Colon (tissue), 2 donors: ENCODE measurements around the gene SPATA31C1.
"Not testable (repeated sequence)": the region's sequence is repeated elsewhere in the genome, so short reads cannot be mapped to it uniquely, and the experiment has no call there.

ENCODE experiments used
- FAIRE-seq: peaks from 2 replicates; lab custom pipeline; 2012; peaks lifted over from hg19 to GRCh38; lab: Jason Lieb, UNC
- donor health status: control.
- donor health status: control.

The SPATA31C1 gene

DNA sequence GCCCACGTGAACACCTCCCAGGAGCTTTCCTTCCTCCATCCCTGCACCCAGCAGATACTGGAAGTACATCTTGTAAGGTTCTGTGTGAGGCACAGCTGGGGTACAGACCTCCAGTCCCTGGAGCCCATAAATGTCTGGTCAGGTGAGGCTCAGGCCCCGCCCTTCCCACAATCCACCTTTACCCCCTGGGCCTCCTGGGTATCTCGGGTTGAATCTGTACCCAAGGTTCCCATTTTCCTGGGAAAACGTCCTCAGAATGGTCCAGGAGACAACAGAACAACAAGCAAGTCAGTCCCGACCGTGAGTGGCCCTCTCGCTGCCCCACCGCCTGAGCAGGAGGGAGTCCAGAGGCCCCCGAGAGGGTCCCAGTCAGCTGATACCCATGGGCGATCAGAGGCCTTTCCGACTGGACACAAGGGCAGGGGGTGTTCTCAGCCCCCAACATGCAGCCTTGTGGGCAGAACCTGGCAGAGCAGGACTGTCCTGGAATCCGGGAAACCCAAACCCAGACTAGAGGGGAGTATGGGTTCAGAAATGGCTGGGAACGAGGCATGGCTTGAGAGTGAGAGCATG, 30.7 kb upstream of the SPATA31C1 start:
- no peak for FAIRE-seq

DNA sequence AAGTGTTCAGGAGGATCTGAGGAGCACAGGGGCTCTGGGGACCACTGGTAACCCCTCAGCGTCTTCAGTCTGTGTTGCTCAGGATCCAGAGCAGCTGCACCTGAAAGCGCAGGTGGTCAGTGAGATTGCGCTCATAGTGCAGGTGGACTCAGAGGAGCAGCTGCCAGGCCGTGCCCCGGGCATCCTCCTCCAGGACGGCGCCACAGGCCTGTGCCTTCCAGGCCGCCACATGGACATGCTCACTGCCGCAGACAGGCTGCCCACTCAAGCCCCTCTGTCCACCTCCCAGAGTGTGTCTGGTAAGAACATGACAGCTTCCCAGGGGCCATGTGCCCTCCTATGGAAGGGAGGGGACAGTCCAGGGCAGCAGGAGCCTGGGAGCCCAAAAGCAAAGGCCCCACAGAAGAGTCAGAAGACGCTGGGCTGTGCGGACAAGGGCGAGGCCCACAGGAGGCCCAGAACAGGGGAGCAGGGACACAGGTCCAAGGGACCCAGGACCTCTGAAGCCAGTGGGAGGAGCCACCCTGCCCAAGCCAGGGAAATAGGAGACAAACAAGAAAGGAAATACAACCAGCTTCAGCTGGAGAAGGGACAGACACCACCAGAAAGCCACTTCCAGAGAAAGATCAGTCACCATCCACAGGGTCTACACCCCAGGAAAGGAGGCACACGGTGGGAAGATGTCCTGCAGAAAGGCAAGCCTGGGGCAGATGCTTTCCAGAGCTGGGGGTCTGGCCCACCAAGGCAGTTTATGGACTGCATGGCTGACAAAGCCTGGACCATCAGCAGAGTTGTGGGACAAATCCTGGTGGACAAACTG, 29.9 kb upstream of the SPATA31C1 start:
- no peak for FAIRE-seq

GRCh38 chr9:87888501-87888900, 29.3 kb upstream of the SPATA31C1 start:
- FAIRE-seq: no peak

GRCh38 chr9:87889065-87889881, 28.5 kb upstream of the SPATA31C1 start:
- no peak for FAIRE-seq

DNA sequence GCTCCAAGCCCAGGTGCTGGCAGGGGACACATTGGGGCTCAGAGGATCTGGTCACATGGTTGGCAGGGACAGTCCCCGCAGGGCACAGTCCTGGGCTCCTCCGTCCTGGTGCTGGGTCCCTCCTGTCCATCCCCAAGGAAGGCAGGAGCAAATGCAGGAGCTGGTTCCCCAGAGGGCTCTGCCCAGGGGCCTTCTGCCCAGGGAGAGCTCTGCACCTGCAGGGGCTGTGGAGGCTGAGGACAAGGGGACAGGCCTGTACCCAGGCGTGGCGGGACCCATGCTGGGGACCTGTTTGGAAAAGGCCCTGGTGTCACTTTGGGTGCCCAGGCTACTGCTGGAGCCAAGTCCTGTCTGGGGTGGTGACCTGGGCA, 27.9 kb upstream of the SPATA31C1 start:
- no peak for FAIRE-seq

GRCh38 chr9:87890837-87891236, 26.9 kb upstream of the SPATA31C1 start:
- FAIRE-seq: no peak

DNA sequence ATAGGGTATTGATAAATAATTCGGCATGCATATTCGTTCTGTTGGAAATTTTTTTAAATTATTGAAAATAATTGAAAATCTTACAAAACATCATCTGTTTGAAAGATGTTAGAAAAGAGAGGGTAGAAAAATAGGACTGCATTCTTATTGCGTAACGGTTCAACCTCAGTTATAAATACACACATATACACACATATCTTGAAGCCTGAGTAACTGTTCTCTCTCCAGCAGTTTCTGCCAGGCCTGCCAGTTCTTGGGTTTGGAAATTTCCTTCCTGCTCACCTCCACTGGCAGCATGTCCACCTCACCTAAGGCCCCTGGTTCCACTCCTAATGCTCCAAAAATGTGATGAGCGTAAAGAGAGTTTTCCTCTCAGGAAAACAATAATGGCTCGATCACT, 26.0 kb upstream of the SPATA31C1 start:
- no peak for FAIRE-seq

GRCh38 chr9:87892956-87893355, 24.8 kb upstream of the SPATA31C1 start:
- no peak for FAIRE-seq

DNA sequence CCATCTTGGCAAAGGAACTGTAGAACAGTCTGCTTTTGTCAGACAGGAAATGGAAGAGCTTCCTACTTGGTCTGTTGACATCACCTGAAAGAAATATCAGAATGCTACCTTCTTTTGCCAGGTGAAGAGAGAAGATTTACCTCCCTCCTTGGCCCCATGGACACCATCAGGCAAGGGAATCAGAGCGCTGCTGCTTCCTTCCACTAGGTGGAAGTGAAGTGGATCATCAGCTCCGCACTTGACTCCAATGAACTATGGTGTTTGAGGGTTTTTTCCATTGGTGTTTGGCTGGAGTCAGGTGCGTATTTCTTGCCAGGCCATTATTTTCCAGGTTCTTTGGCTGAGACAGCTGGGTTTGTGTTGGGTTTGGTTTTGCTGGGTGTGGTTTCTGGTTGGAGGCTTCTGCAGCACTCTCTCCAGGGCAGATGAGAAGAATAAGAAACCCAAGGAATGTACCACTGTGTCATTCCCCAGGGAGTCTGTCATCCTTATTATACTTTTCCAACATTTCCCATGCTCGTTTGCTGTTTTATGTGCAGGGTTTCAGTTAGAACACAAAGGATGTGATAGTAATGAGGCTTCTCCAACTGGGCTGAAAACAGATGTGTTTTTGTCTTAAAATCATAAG, 22.6 kb upstream of the SPATA31C1 start:
- no peak for FAIRE-seq

- FAIRE-seq: no peak
Measured at GRCh38 chr9:87896891-87897290, 20.9 kb upstream of the SPATA31C1 start.

- no peak for FAIRE-seq
Measured at GRCh38 chr9:87898151-87898550, 19.6 kb upstream of the SPATA31C1 start.

DNA sequence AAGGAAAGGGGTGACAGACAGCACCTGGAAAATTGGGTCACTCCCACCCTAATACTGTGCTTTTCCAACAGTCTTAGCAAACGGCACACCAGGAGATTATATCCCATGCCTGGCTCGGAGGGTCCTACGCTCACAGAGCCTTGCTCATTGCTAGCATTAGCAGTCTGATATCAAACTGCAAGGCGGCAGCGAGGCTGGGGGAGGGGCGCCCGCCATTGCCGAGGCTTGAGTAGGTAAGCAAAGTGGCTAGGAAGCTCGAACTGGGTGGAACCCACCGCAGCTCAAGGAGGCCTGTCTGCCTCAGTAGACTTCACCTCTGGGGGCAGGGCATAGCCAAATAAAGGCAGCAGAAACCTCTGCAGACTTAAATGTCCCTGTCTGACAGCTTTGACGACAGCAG, 15.4 kb upstream of the SPATA31C1 start:
- FAIRE-seq: not testable (repeated sequence)

GRCh38 chr9:87909310-87910041, 8.3 kb upstream of the SPATA31C1 start:
- FAIRE-seq: peak; percentile 21

DNA sequence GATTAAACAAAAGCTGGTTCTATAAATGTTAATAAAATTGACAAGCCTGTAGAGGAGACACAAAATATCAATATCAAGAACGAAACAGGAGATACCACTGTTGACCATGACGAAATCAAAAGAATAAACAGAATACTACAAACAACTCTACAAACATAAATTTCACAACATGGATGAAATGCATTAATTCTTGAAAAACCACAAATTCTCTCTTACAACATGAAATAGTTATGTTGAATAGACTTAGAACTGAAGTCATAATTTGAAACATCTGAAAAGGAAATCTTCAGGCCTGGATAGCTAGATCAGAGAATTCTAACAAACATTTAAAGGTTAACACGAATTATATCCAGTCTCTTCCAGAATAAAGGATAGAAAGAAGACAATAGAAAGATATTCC, 6.9 kb upstream of the SPATA31C1 start:
- FAIRE-seq: no peak

GRCh38 chr9:87919013-87919412, 1.3 kb downstream of the SPATA31C1 start:
- FAIRE-seq: not testable (repeated sequence)

- not testable (repeated sequence) for FAIRE-seq
Measured at GRCh38 chr9:87921561-87921960, 3.8 kb downstream of the SPATA31C1 start.

- FAIRE-seq: not testable (repeated sequence)
Measured at GRCh38 chr9:87923012-87923411, 5.2 kb downstream of the SPATA31C1 start.

DNA sequence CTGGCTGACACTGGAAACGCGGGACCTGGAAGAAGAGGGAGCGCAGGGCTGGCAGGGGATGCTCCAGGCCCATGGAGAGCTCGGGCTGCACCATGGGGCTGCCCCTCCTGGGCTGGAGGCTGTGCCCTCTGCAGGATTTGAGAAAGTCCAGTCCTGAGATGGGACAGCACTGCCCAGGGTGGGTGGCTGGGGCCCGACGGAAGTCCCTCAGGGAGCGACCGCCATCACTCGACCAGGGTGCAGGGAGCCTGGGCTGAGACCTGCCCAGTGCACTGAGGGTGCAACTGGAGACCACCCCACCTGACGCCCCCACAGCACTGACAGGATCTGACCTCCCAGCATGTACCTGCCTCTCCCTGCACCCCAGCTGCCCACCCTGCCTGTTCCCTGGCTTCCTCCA, 7.1 kb downstream of the SPATA31C1 start:
- FAIRE-seq: not testable (repeated sequence)

DNA sequence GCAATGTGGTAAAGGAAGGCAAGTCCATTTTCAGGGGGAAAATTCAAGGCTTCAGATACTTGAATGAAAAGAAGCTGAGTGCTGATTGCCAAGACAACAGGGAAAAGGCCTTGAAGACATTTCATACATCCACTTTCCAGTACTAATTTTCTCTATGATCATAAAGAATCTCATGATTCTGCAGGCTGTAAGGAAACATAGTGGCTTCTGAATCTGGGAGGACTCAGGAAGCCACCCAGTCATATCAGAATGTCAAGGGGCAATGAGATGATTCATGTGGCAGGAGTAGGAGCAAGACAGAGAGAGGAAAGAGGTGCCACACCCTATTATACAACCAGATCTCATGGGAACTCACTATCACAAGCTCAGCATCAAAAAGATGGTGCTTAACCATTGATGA, 11.4 kb downstream of the SPATA31C1 start:
- FAIRE-seq: not testable (repeated sequence)

- FAIRE-seq: not testable (repeated sequence)
Measured at GRCh38 chr9:87934444-87934843, 16.7 kb downstream of the SPATA31C1 start.

- FAIRE-seq: not testable (repeated sequence)
Measured at GRCh38 chr9:87937352-87937751, 19.6 kb downstream of the SPATA31C1 start.

- FAIRE-seq: not testable (repeated sequence)
Measured at GRCh38 chr9:87937918-87938317, 20.2 kb downstream of the SPATA31C1 start.
